Effector memory CD4-positive, alpha-beta T cell (primary cell): ENCODE results near the gene FAAP100.
A peak's percentile ranks its signal among the peaks of the same experiment; 100 is the strongest.

Source experiments
- DNase-seq, 3 donors: peaks; one replicate each; pipeline ENCODE4 v3.0.0-alpha.2; 2020
- H3K27ac ChIP-seq: 2 replicates; pipeline ENCODE4 v1.7.0; 2013; ENCODE audit warnings: mild to moderate bottlenecking, low read length, moderate library complexity; ENCODE audit not compliant: insufficient read depth, poor library complexity, severe bottlenecking
- H3K27me3 ChIP-seq: replicated peaks from 2 replicates; pipeline ENCODE4 v1.7.0; 2013; ENCODE audit warnings: mild to moderate bottlenecking, low read length; ENCODE audit not compliant: insufficient read depth, control insufficient read depth, poor library complexity, severe bottlenecking
- H3K36me3 ChIP-seq: 2 replicates; pipeline ENCODE4 v1.7.0; 2013; ENCODE audit warnings: mild to moderate bottlenecking, low read length, moderate library complexity; ENCODE audit not compliant: control insufficient read depth, insufficient read depth
- H3K4me1 ChIP-seq: 2 replicates; pipeline ENCODE4 v1.7.0; 2013; ENCODE audit warnings: low read length, mild to moderate bottlenecking; ENCODE audit not compliant: control insufficient read depth, insufficient read depth, poor library complexity, severe bottlenecking
- H3K4me3 ChIP-seq: 2 replicates; pipeline ENCODE4 v1.7.0; 2013; ENCODE audit warnings: low read length, low read depth, mild to moderate bottlenecking; ENCODE audit not compliant: insufficient read depth, poor library complexity, severe bottlenecking
- H3K9me3 ChIP-seq: 2 replicates; pipeline ENCODE4 v1.7.0; 2013; ENCODE audit warnings: mild to moderate bottlenecking, low read length, moderate library complexity; ENCODE audit not compliant: control insufficient read depth

Gene FAAP100

DNA sequence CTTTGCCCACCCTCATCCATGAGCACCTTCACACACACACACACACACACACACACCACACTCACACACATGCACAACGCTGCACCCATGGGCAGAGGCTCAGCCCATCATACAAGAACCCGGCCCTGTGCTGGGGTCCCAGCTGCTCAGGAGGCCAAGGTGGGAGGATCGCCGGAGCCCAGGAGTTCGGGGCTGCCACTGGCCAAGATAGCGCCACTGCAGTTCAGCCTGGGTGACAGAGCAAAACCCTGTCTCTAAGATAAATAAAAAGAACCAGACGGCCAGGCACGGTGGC is 27.3 kb downstream of the FAAP100 start:
- Histone ChIP-seq H3K9me3 (no peaks in the 10 kb centered on the region), H3K4me1 (peaks cover under 1% of the 10 kb centered on the region), H3K36me3 (no peaks in the 10 kb centered on the region), H3K27me3 (peaks cover 11% of the 10 kb centered on the region), H3K27ac (no peak overlapping the region), H3K4me3 (no peak overlapping the region)
- no peak for DNase-seq

- Histone ChIP-seq H3K27ac (no peak overlapping the region), H3K4me1 (peaks cover 5% of the 10 kb centered on the region), H3K27me3 (peaks cover 11% of the 10 kb centered on the region), H3K36me3 (no peaks in the 10 kb centered on the region), H3K9me3 (no peaks in the 10 kb centered on the region), H3K4me3 (no peak overlapping the region)
- no peak for DNase-seq
Observed at GRCh38 chr17:81524039-81524864, 27.9 kb downstream of the FAAP100 start.

DNA sequence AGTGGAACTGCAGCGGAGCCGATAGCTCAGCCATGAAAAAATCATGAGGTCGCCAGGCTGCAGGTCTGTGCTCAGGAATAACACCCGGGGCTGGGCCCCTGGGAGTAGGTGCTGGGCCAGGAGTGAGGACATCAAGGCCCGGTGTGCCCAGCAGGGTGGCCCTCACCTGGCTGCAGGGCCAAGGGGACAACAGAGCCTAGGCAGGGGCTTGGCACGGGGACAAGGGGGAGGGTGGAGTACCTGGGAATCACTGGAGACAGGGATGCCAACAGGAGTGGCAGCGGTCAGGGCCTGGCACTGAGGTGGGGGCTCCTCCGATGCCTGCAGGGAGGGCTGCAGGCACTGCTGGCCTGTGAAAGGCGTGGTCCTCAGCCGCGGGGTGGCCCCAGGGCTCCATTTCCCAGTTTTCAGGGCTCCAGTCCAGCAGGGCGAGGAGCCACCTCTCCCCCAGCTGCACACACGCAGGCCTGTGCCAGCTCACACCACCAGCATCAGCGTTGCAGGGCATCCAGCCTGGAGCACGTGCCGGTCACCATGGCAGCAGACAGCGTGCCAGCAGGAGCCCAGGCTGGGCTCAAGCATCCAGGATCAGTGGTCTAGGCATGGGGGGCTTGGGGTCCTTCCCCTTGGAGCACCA is 28.6 kb downstream of the FAAP100 start:
- no peak overlapping the region for H3K4me3 ChIP-seq
- peaks cover 11% of the 10 kb centered on the region for H3K27me3 ChIP-seq
- H3K36me3 ChIP-seq: no peaks in the 10 kb centered on the region
- no peaks in the 10 kb centered on the region for H3K9me3 ChIP-seq
- no peak for DNase-seq
- peaks cover 12% of the 10 kb centered on the region for H3K4me1 ChIP-seq
- no peak overlapping the region for H3K27ac ChIP-seq

DNA sequence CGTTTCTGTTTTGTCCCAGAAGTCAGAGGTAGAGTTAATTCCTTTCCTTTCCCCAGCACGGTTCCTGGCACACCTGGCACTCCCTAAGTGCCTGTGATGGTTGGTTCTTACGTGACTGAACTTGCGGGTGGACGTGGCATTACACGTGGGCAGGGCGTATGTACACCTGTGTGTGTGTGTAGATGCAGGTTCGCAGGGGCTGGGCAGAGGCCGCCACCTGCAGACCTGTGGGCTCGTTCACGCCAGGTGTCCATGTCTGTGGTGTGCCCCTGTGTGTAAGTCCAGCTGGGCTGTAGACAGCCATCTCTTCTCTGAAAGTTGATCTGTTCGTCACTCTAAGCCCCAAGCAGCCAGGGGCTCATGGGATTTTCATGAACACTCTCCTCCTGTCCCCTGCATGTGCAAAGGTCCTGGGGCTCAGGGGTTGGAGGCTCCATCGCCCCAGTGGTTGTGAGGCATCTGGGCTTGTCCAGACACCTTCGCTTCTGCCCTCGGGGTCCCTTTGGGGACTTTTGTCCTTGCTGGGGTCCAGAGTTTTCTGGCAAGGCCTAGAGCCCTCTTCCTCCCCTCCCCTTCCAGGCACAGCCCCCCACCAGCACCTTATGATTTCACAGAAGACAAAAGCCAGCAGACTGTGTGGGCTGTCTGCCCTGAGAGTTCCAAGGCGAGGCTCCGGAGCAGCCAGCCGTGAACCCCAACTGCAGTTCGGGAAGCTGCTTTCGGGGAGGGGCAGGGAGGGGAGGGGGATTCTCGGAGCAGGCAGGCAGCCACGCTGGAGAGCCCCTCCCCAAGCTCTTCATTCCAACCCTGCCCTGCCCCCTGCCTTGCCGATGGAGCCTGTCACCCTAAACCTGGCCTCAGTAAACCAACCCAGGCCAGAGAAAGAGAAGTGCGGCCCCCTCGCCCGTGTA is 29.4 kb downstream of the FAAP100 start:
- H3K4me3 ChIP-seq: no peak overlapping the region
- no peaks in the 10 kb centered on the region for H3K9me3 ChIP-seq
- H3K4me1 ChIP-seq: peaks cover 16% of the 10 kb centered on the region
- H3K27me3 ChIP-seq: peaks cover 11% of the 10 kb centered on the region
- H3K36me3 ChIP-seq: no peaks in the 10 kb centered on the region
- H3K27ac ChIP-seq: no peak overlapping the region
- no peak for DNase-seq

DNA sequence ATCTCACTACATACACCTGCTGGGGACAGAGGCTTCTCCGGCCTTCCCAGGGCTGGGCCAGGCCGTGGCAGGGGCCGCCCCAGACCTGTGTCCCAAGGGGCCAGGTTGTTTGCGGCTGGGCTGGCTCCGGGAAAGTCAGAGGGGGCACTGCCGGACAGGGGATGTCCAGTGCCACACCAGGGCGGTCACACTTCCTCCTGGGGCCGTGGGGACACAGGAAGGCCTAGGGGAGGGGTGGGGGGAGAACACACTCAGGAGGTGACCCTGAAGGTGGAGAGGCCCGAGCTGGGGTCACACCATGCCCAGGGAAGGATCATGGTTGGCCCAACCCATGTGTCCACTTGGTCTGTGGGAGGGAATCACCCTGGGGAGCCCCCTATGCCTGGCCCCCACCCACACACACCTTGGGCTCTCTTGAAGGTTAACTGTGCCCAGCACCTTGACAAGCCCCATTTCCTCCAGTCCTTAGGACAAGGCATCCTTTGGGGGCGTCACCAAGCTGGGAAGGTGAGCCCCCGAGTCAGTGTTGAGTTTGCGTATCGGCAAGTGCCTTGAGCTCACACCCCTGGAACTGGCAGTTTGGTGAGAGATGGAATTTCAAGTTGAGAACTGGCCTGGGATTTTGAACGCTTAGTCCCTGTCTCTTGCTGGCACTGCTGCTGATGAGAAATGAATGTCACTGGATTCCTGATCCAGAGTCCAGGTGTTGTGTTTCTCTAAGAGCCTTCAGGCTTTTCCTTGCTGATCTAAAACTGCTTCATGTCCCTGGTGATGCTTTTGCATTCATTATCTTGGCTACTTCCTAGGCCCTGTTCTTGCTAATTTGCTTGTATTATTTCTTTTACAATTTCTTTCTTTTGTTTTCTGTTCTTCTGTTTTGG is 31.9 kb downstream of the FAAP100 start:
- Histone ChIP-seq H3K4me3 (no peak overlapping the region), H3K4me1 (peaks cover 32% of the 10 kb centered on the region), H3K9me3 (no peaks in the 10 kb centered on the region), H3K27me3 (peaks cover 6% of the 10 kb centered on the region), H3K36me3 (no peaks in the 10 kb centered on the region), H3K27ac (no peak overlapping the region)
- DNase-seq: no peak

DNA sequence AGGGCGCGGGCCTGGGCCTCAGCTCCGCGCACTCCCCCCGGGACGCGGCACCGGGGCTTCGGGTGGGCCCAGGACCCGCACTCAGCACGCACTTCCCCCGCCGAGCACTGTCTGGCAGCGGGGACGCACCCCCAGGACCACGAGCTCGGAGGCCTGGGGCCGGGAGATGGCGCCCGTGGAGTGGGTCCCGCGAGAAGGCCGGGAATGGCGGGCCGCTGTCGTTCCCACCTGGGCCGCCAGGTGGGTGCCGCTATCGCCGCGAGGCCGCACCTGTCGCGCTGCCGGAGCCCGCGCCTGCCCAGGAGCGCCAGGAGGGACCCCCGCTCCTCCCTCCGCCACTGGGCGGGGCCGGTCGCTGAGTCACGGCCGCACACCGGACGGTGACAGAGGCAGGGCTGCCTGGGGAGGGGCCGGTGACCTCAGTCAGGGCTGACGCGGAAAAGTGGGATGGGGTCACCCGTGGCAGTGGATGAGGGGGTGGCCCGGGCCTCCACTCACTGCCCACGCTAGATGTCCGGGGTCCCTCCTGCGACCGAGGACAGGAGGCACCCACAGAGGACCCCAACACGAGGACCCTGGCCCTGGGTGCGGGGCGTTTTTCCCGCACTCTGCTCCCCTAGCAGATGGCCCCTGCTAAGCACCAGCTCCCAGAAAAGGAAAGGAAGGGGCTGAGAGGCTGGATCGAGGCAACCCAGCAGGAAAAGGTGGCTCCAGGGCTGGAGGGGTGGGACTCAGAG is 32.7 kb downstream of the FAAP100 start:
- peak; percentile 65 to 70 (median 66) for DNase-seq

GRCh38 chr17:81518785-81519283 is 33.3 kb downstream of the FAAP100 start:
- DNase-seq: no peak
- no peaks in the 10 kb centered on the region for H3K9me3 ChIP-seq
- H3K4me1 ChIP-seq: peaks cover 35% of the 10 kb centered on the region
- H3K36me3 ChIP-seq: no peaks in the 10 kb centered on the region
- peak overlapping the region; percentile 64 for H3K4me3 ChIP-seq
- H3K27me3 ChIP-seq: no peaks in the 10 kb centered on the region
- peak overlapping the region; percentile 42 for H3K27ac ChIP-seq

More for the DNA sequence above, 32.7 kb downstream of the FAAP100 start:
- Histone ChIP-seq H3K4me1 (peaks cover 35% of the 10 kb centered on the region), H3K4me3 (peak overlapping the region; percentile 64), H3K9me3 (no peaks in the 10 kb centered on the region), H3K27me3 (peaks cover 4% of the 10 kb centered on the region), H3K36me3 (no peaks in the 10 kb centered on the region), H3K27ac (peak overlapping the region; percentile 42)

- Histone ChIP-seq H3K9me3 (no peaks in the 10 kb centered on the region), H3K4me1 (peaks cover 40% of the 10 kb centered on the region), H3K4me3 (no peak overlapping the region), H3K27ac (no peak overlapping the region), H3K36me3 (no peaks in the 10 kb centered on the region), H3K27me3 (no peaks in the 10 kb centered on the region)
- no peak for DNase-seq
Observed at GRCh38 chr17:81518113-81518784, 33.9 kb downstream of the FAAP100 start.
